ENCODE data around the gene RASIP1.
"Not testable (repeated sequence)": the region's sequence is repeated elsewhere in the genome, so short reads cannot be mapped to it uniquely, and the experiment has no call there.

Gene RASIP1

GRCh38 chr19:48683349-48683748, 57.1 kb downstream of the RASIP1 start:
- ChIA-PET POLR2A (interaction anchor here (0.7 kb wide), 2 partner anchors 37 to 245 kb away, joined by 4 to 5 read pairs; no protein-coding TSS in a partner anchor), CTCF (interaction anchor here (1.2 kb wide), 1 partner anchor 9 kb away, joined by 5 read pairs; no protein-coding TSS in a partner anchor)
- no peak for TF ChIP-seq CTCF (IDR thresholded peaks at IDR 0.05; ENCODE audit: control extremely low read depth, extremely low read depth, low read depth, missing control alignments)
- DNase-seq (ENCODE audit: extremely low spot score), result no peak

- POLR2A ChIA-PET, result no interaction called here
- DNase-seq (ENCODE audit: extremely low spot score), result peak; percentile 46
- CTCF ChIA-PET, result no interaction called here
- no peak for TF ChIP-seq CTCF (IDR thresholded peaks at IDR 0.05; ENCODE audit: control extremely low read depth, extremely low read depth, low read depth, missing control alignments)
Observed at GRCh38 chr19:48681127-48681470, 59.3 kb downstream of the RASIP1 start.

DNA sequence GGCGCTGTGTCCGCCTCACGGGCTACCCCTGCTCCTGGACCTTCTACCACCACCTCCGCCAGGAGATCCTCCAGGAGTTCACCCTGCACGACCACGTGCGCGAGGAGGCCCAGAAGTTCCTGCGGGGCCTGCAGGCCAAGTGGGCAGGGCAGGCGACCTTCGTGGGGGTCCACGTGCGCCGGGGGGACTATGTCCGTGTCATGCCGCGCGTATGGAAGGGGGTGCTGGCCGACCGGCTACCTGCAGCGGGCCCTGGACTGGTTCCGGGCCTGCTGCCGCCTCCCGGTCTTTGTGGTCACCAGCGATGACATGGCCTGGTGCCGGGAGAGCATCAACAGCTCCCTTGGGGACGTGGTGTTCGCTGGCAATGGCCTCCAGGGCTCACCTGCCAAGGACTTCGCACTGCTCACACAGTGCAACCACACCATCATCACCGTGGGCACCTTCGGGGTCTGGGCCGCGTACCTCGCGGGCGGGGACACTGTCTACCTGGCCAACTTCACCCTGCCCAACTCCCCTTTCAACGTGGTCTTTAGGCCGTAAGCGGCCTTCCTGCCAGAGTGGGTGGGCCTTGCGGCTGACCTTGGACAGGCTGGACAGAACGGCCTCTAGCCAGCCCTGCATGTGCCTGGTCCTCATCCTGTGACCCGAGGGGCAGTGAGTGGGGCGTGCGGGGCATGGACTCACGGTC, 59.8 kb downstream of the RASIP1 start:
- POLR2A ChIA-PET, result no interaction called here
- no peak for TF ChIP-seq CTCF (IDR thresholded peaks at IDR 0.05; ENCODE audit: control extremely low read depth, extremely low read depth, low read depth, missing control alignments)
- DNase-seq (ENCODE audit: extremely low spot score), result peak; percentile 4
- CTCF ChIA-PET, result no interaction called here

DNA sequence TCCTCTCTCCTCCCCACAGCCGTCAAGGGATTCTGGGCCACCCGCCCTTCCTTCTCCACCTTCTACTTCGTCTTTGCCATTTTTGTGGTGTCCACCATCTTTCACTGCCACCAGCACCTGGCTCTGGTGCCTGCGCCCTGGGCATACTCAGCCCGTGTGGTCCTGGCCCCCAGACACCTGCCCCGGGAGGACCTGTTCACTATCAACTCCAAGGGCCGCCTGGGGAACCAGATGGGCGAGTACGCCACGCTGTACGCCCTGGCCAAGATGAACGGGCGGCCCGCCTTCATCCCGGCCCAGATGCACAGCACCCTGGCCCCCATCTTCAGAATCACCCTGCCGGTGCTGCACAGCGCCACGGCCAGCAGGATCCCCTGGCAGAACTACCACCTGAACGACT, 60.4 kb downstream of the RASIP1 start:
- POLR2A ChIA-PET, CTCF ChIA-PET: not testable (repeated sequence)
- DNase-seq (ENCODE audit: extremely low spot score), result peak; percentile 5

DNA sequence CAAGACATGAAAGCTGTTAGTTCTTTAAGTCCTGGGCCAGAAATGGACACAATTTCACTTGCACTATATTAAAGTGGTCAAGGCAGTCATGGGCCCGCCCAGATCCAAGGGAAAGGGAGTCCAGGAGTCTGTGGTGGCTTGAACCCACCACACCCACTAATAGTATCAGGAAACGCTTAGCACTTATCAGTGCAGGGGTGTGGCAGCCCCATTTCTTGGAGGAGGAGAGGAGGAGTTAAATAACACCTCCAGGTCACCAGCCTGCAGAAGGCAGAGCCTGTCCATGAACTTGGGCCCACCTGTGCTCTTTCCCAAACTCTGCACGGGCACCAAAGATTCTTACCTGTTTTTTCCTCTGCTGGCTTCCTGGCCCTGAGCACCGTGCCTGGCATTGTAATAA, 62.2 kb downstream of the RASIP1 start:
- ChIA-PET CTCF (interaction anchor here (5.6 kb wide), 1 partner anchor 32 kb away, joined by 23 read pairs; the partner anchor contains the start of gene CA11), POLR2A (no interaction called here)
- TF ChIP-seq CTCF (IDR thresholded peaks at IDR 0.05; ENCODE audit: control extremely low read depth, extremely low read depth, low read depth, missing control alignments), result no peak
- peak; percentile 10 for DNase-seq (ENCODE audit: extremely low spot score)

DNA sequence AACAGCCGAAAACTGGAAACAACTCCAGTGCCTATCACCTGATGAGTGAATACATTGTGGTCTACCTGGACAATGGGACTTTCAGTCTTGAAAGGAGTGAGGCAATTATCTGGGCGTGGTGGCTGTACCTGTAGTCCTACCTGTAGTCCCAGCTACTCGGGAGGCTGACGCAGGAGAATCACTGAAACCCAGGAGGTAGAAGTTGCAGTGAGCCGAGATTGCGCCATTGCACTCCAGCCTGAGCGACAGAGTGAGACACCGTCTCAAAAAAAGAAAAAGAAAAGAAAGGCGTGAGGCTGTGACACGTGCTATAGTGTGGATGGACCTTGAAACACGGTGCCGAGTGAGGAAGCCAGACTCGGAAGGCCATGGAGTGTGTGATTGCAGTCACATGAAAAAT, 63.5 kb downstream of the RASIP1 start:
- no peak for TF ChIP-seq CTCF (IDR thresholded peaks at IDR 0.05; ENCODE audit: control extremely low read depth, extremely low read depth, low read depth, missing control alignments)
- no peak for DNase-seq (ENCODE audit: extremely low spot score)
- ChIA-PET POLR2A (no interaction called here), CTCF (interaction anchor here (1.1 to 5.6 kb wide), 4 partner anchors 20 to 168 kb away, joined by 3 to 23 read pairs (median 6); partner anchors contain the start of gene CA11)

DNA sequence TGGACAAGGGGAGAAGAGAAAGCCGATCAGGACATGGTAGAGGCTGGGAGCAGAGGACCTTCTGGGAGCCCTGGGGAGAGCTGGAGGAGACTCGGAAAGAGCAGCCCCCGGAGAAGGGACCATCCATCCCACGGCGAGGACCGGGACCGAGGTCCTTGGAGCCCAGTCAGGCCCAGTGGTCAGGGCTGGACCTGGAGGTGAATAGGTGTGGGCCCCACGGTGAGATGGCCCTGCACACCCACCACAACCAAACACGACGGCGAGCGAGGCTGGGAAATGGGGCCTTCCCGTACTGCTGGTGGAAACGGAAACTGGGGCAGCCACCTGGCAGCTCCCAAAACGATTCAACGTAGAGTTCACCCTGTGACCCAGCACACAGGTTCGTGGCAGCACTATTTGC, 63.9 kb downstream of the RASIP1 start:
- POLR2A ChIA-PET, result no interaction called here
- DNase-seq (ENCODE audit: extremely low spot score), result peak; percentile 20
- no peak for TF ChIP-seq CTCF (IDR thresholded peaks at IDR 0.05; ENCODE audit: control extremely low read depth, extremely low read depth, low read depth, missing control alignments)
- CTCF ChIA-PET, result interaction anchor here (1.1 to 5.6 kb wide), 6 partner anchors 8 to 168 kb away, joined by 3 to 23 read pairs (median 4); partner anchors contain the start of gene CA11
